GM12874 (cell line): ENCODE data around the gene B3GLCT.

Experiments
- CTCF ChIP-seq: IDR thresholded peaks from 2 replicates; pipeline ENCODE4 v1.5.1; 2011; ENCODE audit warnings: low read depth, mild to moderate bottlenecking, control low read depth, low read length, moderate library complexity; ENCODE audit not compliant: insufficient read depth

Gene B3GLCT

DNA sequence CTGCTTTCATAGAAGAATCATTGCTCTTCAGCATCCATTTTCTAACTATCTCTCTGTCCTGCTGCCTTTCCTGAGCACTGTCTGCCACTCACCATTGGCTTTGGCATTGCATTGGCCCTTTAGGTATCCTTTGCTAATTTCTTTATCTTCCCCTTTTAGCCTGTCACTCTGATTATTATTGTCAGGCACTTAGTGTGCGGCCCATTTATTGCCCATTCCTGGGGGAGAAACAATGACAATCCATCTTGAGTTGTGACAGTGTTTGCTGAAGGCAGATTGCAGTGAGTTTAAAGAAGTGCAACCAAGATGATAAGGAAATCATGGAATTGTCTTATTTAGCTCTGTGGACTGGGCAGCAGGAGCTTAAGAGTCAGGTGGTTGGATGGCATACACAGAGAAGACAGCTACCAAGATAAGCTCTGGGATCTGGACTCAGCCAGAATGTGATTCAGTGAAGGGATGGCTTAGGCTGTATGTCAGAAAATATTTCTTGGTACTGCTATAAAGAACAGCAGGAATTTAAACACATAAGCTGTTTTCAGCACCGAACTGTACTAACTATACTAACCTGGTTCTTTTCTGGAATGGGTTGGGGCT, 25.3 kb downstream of the B3GLCT start:
- TF ChIP-seq CTCF, result no peak

- no peak for TF ChIP-seq CTCF
Observed at GRCh38 chr13:31225998-31226675, 26.4 kb downstream of the B3GLCT start.

DNA sequence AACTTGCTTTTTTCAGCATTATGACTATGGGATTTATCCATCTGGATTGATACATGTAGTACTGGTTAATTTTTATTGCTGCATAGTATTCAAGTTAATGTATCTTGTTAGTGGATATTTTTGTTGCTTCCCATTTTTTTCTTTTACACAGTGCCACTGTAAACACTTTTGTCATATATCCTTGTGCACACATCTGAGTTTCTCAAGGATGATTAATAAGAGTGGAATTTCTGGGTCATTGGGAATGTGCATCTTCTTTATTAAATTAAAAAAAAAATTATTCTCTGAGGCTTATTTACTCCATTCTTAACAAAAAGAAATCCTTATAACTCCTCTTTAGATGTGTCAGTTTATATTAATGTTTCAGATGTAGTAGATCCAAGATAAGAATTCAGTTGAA, 27.3 kb downstream of the B3GLCT start:
- TF ChIP-seq CTCF, result no peak

DNA sequence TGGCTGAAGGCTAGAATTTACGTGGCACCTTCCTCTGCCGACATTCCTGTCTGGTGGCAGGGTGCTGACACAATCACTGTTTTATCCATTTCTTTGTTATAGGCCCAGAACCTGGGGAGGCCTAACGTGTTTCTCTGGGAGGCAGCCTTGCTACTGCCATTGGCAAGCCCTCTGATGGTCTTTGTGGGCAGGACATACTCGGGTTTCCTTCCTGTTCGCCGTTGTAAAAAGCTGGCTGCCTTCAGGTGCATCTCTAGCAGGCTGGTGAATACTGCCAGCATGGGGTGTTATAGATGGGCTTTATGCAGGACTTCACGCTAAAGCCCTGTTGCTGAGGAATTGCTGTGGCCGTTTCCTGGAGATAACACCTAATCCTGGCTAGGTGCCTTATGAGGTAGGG, 28.1 kb downstream of the B3GLCT start:
- TF ChIP-seq CTCF, result no peak

- TF ChIP-seq CTCF, result peak; percentile 38; the same call in 1 of the 2 replicates
Observed at GRCh38 chr13:31234729-31235128, 35.0 kb downstream of the B3GLCT start.

DNA sequence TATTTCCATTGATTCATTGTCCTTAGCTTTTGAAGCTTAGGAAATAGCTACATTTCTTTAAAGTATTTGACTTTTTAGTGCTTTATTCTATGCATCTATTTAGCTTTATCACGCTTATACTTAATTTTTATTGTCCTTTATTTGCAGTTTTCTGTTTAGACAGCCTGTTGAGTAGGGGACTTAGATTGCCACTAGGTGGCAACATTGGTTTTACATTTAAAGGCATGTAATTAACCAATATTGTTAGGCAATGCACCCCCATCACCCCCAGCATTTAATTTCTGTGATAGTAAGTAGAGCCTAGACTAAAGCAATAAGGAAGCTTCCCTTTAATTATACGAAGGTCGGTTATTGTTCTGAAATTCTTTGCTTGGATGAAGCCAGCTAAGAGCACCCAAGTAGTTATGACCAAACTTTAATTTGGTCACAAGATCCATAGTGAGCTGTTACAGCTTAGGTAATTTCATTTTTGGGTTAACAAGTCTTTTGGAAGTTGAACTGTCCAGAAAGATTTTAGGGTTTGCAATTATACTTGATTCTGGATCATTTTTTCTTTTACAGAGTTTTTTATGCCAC, 36.5 kb downstream of the B3GLCT start:
- TF ChIP-seq CTCF, result peak; percentile 43; the same call in 1 of the 2 replicates

DNA sequence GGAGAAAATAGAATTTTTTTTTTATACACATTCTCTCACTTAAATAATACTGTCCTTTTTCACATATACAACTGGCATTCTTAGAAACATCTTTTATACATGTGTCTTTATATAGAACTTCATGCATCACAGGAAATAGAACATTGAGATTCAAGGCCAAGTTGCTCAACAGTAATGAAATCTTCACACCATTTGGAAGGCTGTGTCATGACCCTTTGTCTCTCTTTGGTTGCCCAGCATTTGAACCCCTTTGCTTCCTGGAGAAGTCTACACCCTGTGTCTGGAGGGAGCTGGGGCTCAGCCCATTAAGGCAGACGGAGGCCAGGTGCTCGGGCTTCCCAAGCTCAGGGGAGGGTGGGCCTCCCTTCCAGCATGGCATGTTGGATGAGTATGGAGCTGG, 41.1 kb downstream of the B3GLCT start:
- no peak for TF ChIP-seq CTCF
